Stimulated activated CD8-positive, alpha-beta memory T cell treated with anti-CD3 and anti-CD28 coated beads, Interleukin-4, amount 100 ng/mL, for 24 hours (primary cell): ENCODE results near the gene MUC12.
"Not testable (repeated sequence)": the region's sequence is repeated elsewhere in the genome, so short reads cannot be mapped to it uniquely, and the experiment has no call there.

Experiments
- DNase-seq: peaks from one replicate; pipeline ENCODE4 v3.0.0-alpha.2; 2020; ENCODE audit warnings: low read depth

Gene MUC12, protein sequence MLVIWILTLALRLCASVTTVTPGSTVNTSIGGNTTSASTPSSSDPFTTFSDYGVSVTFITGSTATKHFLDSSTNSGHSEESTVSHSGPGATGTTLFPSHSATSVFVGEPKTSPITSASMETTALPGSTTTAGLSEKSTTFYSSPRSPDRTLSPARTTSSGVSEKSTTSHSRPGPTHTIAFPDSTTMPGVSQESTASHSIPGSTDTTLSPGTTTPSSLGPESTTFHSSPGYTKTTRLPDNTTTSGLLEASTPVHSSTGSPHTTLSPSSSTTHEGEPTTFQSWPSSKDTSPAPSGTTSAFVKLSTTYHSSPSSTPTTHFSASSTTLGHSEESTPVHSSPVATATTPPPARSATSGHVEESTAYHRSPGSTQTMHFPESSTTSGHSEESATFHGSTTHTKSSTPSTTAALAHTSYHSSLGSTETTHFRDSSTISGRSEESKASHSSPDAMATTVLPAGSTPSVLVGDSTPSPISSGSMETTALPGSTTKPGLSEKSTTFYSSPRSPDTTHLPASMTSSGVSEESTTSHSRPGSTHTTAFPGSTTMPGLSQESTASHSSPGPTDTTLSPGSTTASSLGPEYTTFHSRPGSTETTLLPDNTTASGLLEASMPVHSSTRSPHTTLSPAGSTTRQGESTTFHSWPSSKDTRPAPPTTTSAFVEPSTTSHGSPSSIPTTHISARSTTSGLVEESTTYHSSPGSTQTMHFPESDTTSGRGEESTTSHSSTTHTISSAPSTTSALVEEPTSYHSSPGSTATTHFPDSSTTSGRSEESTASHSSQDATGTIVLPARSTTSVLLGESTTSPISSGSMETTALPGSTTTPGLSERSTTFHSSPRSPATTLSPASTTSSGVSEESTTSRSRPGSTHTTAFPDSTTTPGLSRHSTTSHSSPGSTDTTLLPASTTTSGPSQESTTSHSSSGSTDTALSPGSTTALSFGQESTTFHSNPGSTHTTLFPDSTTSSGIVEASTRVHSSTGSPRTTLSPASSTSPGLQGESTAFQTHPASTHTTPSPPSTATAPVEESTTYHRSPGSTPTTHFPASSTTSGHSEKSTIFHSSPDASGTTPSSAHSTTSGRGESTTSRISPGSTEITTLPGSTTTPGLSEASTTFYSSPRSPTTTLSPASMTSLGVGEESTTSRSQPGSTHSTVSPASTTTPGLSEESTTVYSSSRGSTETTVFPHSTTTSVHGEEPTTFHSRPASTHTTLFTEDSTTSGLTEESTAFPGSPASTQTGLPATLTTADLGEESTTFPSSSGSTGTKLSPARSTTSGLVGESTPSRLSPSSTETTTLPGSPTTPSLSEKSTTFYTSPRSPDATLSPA (N-terminal part only)

GRCh38 chr7:100969066-100969615 lies at the start of gene MUC12:
Gene MUC12, plus strand, starts transcription at chr7:100969565. Its CDS starts 58 bp downstream, at chr7:100969623.
- DNase-seq = no peak

- not testable (repeated sequence) for DNase-seq
Observed at GRCh38 chr7:100919779-100920437, 49.5 kb upstream of the MUC12 start.

DNA sequence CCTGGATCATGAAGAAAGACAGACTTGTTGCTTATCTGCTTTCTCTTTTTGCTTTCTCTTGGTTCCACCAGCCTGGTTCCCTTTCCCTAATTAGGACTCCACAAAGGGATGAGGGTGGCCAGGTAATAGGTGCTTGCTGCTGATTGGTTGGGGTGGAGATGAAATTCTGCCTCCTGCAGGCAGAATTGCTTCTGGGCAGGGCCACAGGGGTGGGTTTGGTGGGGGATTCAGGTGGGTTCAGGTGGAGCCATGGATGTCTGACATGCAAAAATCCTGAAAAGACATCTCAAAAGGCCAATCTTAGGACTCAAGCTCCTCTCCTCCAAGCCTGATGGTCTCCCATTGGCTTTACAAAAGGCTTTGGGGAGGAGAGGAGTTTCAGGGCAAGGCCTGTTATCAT lies 48.3 kb upstream of the MUC12 start:
- no peak for DNase-seq

DNA sequence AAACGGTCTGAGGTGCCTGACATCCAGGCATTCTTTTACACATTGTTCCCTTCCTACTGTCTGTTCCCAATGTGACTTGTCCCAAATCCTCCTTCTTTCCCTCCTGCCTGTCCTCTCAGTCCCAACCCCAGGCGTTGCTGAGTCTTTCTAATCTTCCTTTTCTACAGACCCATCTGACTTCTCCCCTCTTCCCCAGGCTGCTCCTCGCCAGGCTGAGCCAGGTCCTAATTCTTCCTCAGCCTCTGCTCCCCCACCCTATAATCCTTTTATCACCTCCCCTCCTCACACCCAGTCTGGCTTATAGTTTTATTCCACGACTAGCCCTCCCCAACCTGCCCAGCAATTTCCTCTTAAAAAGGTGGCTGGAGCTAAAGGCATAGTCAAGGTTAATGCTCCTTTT lies 45.7 kb upstream of the MUC12 start:
- DNase-seq = not testable (repeated sequence)

DNA sequence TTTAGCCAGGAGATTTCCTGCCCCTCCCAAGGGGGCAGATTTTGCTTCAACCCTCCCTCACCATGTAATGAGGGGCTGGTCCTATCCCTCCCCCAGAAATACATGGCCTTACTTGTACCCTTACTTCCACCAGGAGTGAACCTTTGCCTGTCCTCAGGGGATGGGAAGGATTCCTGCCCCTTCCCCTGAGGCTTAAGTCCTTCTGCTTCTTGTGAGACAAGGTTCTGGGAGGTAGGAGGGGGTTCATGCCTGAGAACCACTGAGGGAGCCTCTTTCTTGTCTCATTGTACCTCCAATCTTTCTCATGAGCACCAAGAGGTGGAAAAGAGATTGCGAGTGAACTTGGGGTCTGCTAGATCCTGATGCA lies 39.6 kb upstream of the MUC12 start:
- no peak for DNase-seq

GRCh38 chr7:100933734-100934133 lies 35.6 kb upstream of the MUC12 start:
- DNase-seq = no peak

DNA sequence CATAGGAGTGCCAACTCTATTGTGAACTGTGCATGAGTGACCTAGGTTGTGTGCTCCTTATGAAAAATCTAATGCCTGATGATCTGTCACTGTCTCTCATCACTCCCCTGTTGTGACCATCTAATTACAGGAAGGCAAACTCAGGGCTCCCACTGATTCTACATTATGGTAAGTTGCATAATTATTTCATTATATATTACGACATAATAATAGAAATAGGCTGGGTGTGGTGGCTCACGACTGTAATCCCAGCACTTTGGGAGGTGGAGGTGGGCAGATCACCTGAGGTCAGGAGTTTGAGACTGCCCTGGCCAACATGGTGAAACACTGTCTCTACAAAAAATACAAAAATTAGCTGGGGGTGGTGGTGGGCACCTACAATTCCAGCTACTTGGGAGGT lies 34.0 kb upstream of the MUC12 start:
- DNase-seq = not testable (repeated sequence)

DNA sequence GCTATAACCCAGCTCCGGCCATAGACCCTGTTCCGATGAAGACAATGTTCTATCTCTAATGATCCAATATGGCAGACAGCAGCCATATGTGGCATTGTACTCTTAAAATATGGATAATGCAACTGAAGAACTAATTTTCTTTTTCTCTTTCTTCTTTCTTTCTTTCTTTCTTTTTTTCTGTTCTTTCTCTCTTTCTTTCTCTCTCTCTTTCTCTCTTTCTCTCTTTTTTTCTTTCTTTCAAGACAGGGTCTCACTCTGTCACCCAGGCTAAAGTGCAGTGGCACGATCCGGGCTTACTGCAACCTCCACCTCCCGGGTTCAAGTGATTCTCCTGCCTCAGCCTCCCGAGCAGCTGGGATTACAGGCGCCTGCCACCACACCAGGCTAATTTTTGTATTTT lies 33.2 kb upstream of the MUC12 start:
- not testable (repeated sequence) for DNase-seq

- DNase-seq = no peak
Observed at GRCh38 chr7:100942045-100942774, 27.2 kb upstream of the MUC12 start.

DNA sequence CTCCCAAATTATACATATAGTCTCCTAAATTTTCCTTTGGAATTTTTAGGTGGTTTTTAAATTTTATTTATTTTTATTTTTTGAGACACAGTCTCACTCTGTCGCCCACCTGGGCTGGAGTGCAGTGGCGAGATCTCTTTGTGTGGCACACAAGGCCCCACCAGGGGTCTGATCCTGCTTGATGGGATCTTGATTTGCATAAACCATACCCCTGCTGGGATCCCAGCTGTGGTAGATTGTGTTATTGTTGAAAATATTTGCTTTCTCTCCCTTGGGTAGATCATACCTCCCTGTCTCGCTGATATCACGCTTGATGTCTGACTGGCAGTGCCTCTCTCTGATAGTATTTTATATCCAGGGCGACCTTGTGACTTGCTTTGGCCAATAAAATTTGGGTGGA lies 25.7 kb upstream of the MUC12 start:
- DNase-seq = no peak

GRCh38 chr7:100944138-100944537 lies 25.2 kb upstream of the MUC12 start:
- no peak for DNase-seq

DNA sequence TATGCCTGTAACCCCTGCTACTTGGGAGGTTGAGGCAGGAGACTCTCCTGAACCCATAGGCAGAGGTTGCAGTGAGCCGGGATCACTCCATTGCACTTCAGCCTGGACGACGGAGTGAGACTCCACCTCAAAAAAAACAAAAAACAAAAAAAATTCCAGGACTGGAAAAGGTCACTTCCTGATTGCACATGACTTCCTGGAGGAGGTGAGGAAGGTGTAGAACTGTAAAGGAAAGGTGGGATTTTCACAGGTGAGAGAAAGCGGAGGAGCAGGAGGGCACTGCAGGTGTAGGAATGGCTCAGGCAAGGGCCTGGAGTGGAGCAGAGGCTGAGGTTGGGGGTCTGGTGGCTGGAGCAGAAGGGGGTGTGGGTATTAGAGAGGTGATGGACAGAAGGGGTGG lies 23.3 kb upstream of the MUC12 start:
- no peak for DNase-seq

DNA sequence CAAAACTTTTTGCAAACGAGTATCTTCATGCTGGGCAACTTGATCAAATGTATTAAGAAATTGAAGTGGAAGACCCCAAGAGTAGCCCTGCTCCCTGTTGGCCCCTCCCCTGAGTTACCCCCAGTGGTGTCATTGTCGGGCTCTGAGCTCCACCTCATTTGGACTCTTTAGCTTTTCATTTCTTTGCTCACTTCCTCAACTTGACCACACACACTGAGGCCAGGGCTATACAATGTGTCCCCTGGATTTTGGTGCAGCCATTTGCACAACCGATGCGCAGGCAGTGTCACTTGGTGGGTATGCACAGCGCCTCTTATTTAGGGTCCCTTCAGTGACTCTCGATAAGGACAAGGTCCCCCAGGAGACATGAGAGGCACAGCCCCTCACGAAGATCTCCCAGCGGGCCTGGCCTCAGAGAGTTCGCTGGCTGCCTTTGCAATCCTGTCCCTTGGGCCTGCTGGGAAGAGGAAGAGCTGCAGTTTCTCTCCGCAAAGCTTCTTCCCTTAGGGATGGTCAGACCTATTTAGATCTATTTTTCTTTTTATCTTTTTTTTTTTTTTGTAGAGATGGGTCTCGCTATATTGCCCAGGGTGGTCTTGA lies 22.5 kb upstream of the MUC12 start:
- no peak for DNase-seq

DNA sequence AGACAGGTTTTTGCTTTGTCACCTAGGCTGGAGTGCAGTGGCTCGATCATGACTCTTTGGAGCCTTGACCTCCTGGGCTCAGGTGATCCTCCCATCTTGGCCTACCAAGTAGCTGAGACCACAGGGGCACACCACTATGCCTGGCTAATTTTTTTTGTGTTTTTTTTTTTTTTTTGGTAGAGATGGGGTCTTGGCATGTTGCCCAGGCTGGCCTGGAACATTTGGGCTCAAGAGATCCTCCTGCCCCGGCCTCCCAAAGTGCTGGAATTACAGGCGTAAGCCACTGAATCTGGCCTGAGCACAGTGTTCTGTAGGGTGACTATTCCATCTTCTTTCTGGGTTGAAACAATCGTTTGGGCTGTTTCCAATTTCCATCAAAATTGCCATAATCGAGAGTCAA lies 21.6 kb upstream of the MUC12 start:
- DNase-seq = no peak

GRCh38 chr7:100949227-100949932 lies 20.0 kb upstream of the MUC12 start, which contains the start of gene MUC3A:
Gene MUC3A, plus strand, starts transcription at chr7:100949534. Its CDS starts 91 bp downstream, at chr7:100949625.
- no peak for DNase-seq

DNA sequence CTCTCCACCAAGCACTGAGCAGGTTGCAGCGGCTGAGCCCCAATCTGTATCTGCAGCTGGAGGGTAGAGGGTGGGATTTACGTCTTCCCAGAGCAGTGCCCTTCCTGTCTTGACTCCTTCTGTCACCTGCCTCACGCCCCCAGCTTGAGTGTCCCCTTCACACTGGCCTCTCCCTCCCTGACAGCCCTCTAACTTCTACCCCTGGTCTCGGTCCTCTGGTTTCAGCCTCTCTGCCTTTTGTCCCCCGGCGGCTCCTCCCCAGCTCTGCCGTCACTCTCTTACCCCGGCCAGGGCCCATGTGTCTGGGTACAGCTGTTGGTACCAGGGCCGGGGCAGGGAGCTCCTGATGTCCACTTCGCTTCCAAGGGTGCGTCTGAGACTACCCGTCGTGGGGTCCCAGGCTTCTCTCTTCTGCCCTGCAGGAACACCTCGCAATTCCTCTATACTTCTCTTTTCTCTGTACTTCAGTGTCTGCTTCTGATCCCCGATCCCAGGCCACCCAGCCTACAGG lies 19.4 kb upstream of the MUC12 start:
- no peak for DNase-seq

GRCh38 chr7:100951172-100951571 lies 18.2 kb upstream of the MUC12 start:
- DNase-seq = no peak

DNA sequence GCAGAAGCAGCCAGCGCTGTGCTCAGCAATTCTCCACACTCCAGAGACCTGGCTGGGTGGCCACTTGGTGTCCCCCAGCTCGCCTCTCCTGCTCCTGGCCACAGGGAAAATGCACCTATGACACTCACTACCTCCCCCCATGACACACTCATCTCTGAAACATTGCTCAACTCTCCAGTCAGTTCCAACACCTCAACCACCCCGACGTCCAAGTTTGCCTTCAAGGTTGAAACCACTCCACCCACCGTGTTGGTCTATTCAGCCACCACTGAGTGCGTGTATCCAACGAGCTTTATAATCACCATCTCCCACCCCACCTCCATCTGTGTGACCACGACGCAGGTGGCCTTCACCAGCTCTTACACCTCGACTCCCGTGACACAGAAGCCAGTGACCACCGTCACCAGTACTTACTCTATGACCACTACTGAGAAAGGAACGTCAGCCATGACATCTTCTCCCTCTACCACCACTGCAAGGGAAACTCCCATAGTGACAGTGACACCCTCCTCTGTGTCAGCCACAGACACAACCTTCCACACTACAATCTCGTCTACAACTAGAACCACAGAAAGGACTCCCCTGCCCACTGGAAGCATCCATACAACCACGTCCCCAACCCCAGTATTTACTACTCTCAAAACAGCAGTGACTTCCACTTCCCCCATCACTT lies 17.3 kb upstream of the MUC12 start:
- no peak for DNase-seq

DNA sequence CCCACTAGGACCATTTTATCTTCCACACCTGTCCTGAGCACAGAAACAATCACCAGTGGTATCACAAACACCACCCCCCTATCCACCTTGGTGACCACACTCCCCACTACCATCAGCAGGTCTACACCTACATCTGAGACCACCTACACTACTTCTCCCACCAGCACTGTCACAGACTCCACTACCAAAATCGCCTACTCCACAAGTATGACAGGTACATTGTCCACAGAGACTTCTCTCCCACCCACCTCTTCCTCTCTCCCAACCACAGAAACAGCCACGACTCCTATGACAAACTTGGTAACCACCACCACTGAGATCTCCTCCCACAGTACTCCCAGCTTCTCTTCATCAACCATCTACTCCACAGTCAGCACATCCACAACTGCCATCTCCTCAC lies 16.7 kb upstream of the MUC12 start:
- DNase-seq = no peak
